Astrocyte (in vitro differentiated cells and primary cell): ENCODE data around the gene LRRC55.

Experiments used
- CTCF ChIP-seq: IDR thresholded peaks from 2 replicates; pipeline ENCODE4 v1.5.1; 2011; ENCODE audit warnings: low read depth, mild to moderate bottlenecking, inconsistent platforms, low read length, moderate library complexity; ENCODE audit not compliant: insufficient read depth
- EZH2 ChIP-seq: IDR thresholded peaks from 2 replicates; pipeline ENCODE4 v1.6.1; 2012; ENCODE audit warnings: mild to moderate bottlenecking, low read length, inconsistent platforms; ENCODE audit not compliant: insufficient read depth

GRCh38 chr11:57146301-57146700 is 35.5 kb upstream of the LRRC55 start:
- TF ChIP-seq CTCF (no peak), EZH2 (no peak)
